GM19468 (cell line): Measurements from ENCODE around the gene ABLIM2.

Source experiments
- ATAC-seq: cut with Tn5 transposase; IDR thresholded peaks from one replicate; pipeline ENCODE4 v1.9.1; 2021; ENCODE audit warnings: mild to moderate bottlenecking, moderate library complexity, moderate number of reproducible peaks; ENCODE audit not compliant: unreplicated experiment; ENCODE audit errors: extremely low read depth

Gene ABLIM2

DNA sequence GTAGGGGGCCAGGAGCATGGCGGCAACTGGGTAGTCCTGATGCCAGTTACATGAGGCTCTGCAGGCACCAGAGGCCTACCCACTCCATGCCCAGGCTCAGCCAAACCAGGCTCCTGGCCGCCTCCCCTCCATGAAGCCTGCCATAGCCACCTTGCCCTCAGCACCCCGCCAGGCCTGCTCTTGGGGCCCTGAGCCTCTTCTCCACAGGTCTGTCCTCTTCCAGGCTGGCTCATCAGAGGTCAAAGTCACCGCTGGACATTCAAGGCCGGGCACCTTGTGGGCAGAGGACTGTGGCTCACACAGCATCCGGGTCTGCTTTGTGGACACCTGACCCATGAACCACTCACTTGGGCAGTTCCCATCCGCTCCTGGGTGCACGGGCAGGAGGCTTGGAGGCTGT is 158.9 kb downstream of the ABLIM2 start:
- no peak for ATAC-seq

DNA sequence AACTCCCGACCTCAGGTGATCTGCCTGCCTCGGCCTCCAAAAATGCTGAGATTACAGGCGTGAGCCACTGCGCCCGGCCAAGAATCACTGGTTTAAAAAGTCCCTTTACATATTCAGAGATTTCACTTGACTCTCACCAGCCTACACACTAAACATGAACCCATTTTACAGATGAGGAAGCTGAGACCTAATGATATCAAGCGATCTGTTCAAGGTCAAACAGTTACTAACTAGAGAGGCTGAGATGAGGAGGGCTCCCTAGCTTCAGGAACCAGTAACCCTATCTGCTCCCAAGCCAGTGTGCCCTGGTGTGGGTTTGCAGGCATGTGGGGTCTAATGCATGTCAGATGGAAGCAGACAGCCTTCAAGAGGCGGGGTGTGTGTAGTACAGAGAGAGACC is 159.3 kb downstream of the ABLIM2 start:
- ATAC-seq: no peak

- no peak for ATAC-seq
Measured at GRCh38 chr4:7998447-7998846, 160.2 kb downstream of the ABLIM2 start.

DNA sequence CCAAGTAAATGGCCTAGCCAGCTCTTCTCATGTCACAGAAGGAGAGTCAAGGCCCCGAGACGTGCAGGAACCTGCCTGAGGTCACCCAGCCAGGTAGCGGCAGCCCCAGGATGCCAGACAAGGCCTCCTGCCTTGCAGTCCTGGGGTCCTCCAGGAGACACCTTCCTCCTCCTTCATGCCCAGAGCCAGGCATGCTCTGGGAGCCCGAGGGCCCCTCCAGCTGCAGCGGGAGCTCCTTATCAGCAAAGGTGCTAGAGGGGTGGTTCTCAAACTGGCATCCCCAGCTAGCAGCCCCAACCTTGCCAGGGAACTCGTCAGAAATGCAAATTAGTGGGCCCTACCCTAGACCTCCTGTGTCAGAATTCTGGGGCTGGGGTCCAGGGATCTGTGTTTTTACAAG is 162.7 kb downstream of the ABLIM2 start:
- no peak for ATAC-seq

- no peak for ATAC-seq
Measured at GRCh38 chr4:7995135-7995534, 163.5 kb downstream of the ABLIM2 start.

- no peak for ATAC-seq
Measured at GRCh38 chr4:7993671-7994070, 164.9 kb downstream of the ABLIM2 start.

- no peak for ATAC-seq
Measured at GRCh38 chr4:7992846-7993245, 165.8 kb downstream of the ABLIM2 start.

- no peak for ATAC-seq
Measured at GRCh38 chr4:7990807-7991459, 167.7 kb downstream of the ABLIM2 start.

DNA sequence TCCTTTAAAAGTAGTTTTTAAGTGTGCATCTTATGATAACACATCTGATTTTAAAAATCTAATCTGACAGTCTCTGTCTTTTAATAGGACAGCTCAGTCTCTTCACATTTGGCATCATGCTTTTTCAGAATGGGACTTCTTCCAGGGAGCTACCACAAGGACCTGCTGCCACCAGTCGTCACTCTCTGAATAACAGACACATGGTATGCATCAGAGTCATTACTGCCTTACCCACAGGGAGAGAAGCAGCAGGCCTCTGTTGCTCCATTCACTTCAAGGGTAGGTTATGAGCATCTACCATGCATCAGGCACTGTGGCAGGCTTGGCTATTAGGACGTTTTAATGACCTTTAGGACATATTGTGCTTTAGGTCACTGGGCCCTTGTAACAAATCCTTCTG is 169.0 kb downstream of the ABLIM2 start:
- no peak for ATAC-seq

DNA sequence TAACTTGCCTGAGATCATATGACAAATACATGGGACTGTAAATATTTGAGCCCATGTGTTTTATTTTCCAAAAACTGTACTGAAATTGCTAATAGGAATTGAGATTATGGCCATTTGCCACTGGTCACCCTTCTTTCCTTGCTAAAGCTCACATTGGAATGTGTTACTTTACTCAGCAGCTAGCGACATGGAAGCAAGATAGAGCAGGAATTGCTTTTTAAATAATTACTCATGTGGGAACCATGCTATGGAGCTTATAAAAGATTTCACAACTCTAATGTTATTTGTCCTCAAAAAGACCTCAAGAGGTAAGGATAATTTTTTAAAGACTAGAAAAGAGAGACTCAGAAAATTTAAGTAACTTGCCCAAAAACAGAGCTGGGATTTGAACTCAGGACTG is 170.2 kb downstream of the ABLIM2 start:
- no peak for ATAC-seq

- ATAC-seq: peak; percentile 31
Measured at GRCh38 chr4:7987148-7987989, 171.2 kb downstream of the ABLIM2 start.

DNA sequence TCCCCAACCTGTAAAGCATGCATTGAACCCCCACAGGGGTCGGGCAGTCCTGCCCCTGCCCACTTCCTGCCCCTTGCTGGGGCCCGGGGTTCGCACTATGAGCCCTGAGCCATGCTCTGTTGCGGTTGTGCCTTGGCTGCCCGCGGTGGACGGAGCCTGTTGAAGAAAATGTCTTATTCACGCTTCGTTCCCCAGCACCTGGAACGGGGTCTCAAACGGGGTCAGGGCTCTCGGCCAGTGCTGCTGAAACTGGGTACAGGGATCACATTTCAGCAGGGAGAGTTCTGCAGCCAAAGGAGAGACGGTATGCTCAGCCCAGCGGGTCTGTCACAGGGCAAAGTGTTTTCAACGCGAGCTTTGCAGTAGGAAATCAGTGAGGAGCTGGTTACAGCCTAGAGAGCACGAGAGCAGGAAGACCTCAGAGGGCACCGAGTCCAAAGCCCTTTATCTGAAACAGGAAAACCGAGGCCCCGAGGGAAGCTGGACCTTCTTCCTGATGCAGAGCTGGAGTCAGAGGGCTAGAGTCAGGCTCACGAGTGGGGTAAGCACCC is 172.6 kb downstream of the ABLIM2 start:
- no peak for ATAC-seq

DNA sequence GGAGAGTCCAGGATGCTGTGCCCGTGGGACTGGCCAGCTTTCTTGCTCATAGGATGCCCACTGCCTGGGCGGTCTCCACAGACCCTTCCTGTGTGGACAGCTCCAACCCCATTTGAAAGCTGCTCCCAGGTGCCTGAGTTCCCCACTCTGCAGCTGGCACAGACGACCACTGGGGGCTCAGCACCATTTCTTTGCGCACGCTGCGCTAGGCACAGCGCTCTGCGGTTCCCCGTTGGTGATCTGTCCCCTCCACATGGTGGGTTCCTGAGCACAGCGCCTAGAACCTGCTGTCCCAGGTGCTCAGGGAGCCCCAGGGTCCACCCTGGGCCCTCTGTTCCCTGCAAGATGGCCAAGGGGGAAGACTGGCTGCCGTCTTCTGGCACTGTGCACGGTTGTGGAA is 173.5 kb downstream of the ABLIM2 start:
- ATAC-seq: no peak

GRCh38 chr4:7984286-7984925 is 174.2 kb downstream of the ABLIM2 start:
- ATAC-seq: no peak

DNA sequence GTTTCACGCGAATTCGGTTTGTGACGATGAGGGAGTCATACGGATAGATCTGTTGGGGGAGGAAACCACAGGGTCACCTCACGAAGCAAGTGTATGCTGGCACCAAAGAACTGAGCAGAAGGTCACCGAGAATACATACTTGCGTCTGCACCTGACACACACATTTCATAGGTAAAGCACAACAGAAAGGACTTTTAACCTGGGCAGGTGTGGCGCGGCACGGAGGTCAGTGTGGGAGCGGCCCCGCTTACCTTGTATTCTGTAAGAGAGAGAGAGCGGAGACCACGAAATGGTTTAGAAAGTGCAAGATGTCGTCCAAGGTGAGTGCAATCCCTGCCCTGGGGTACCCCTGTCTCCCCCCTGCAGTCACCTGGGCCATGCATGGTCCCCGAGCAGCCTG is 175.3 kb downstream of the ABLIM2 start:
- ATAC-seq: no peak

- ATAC-seq: no peak
Measured at GRCh38 chr4:7981738-7982394, 176.7 kb downstream of the ABLIM2 start.

DNA sequence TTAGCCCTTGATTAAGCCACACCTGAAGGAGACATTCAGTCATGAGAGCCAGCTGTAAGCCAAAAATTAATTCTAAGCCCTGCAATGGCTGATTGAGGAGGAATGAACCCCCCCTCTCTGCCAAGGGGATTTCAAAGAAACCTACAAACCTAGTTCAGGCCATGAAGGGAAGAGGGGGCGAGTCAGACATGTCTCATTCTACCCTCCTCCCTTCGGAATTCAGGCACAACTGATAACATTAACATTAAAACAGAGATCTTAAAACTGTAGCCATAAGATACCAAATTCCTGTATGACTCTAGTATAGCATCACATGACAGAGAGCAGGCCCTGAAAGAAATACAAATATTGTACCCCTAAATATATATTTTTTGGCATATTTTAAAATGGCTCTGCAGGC is 178.6 kb downstream of the ABLIM2 start:
- no peak for ATAC-seq

DNA sequence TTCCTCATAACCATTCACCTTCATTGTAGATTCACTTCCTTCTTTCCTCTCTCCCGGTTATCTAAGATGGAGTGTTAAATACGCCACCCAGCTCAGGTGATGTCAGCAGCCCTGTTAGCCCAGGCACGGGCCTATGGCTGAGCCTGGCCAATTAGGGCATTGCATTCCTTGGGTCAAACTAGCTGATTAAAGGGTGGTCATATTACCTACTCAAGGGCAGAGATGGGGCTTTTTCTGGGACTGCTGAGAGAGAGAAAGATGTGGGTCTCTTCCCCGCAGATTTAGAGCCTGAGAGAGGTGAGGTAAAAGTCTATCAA is 179.0 kb downstream of the ABLIM2 start:
- no peak for ATAC-seq

DNA sequence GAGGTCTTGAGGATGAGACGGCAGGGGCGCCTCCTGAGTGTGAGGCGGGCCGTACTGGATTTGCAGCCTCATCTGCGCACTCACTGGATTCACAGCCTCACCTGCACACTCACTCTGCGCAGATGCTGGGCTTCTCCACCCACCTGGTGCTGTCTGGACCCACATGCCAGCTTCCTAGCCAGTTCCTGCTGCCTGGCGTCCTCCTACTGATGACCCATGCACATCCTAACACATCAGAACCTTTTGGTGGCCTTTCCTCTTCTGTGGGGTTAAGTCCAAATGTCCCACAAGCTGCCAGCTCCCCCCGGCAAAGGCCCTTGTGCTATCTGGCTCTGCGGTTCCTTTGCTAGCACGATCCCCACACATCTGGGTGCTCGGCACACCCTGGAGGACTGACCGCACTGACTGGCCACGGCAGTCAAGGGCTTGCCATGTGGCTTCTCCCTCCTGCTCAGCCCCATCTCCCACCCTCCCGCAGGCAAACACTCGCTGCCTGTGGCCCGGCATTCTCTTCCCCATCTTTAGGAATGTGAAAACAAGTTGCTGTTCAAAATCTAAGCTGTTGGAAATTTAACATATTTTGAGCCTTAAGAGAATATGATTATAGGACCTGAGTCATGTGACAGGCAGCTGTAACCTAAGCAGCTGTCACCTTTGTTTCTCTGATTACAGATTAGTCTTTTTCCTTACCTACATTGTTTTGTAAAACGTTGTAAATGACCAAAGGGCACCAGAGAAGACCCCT is 179.5 kb downstream of the ABLIM2 start:
- no peak for ATAC-seq

GRCh38 chr4:7978489-7978888 is 180.1 kb downstream of the ABLIM2 start:
- ATAC-seq: no peak
